RWPE2 (cell line): Measurements from ENCODE around the gene AQP10.
A peak's percentile ranks its signal among the peaks of the same experiment; 100 is the strongest.
"Not testable (repeated sequence)": the region's sequence is repeated elsewhere in the genome, so short reads cannot be mapped to it uniquely, and the experiment has no call there.

Experiments used
- ATAC-seq: fragments of 200-7000 bp; cut with Tn5 transposase; 3 replicates; pipeline ENCODE4 v1.9.1; 2021; ENCODE audit warnings: low read depth
- DNase-seq: peaks from one replicate; pipeline ENCODE4 v3.0.0-alpha.2; 2020; ENCODE audit warnings: low spot score
- H3K27ac ChIP-seq: fragments of 450-650 bp; 2 replicates; pipeline ENCODE4 v1.5.1; 2017; ENCODE audit warnings: mild to moderate bottlenecking; ENCODE audit not compliant: poor library complexity, severe bottlenecking
- H3K27me3 ChIP-seq: fragments of 250-450 bp; sonication (Bioruptor Pico); 2 replicates; pipeline ENCODE4 v1.5.1; 2021; ENCODE audit warnings: mild to moderate bottlenecking, moderate library complexity; ENCODE audit not compliant: insufficient read depth, poor library complexity, severe bottlenecking
- H3K36me3 ChIP-seq: fragments of 250-450 bp; sonication (Bioruptor Pico); 2 replicates; pipeline ENCODE4 v1.5.1; 2020; ENCODE audit warnings: low read depth, mild to moderate bottlenecking, moderate library complexity
- H3K4me1 ChIP-seq: fragments of 250-450 bp; sonication (Bioruptor Pico); 2 replicates; pipeline ENCODE4 v1.5.1; 2021; ENCODE audit warnings: mild to moderate bottlenecking, moderate library complexity; ENCODE audit not compliant: insufficient read depth, poor library complexity, severe bottlenecking
- H3K4me3 ChIP-seq: fragments of 250-450 bp; sonication (Bioruptor Pico); 2 replicates; pipeline ENCODE4 v1.5.1; 2021; ENCODE audit warnings: mild to moderate bottlenecking, moderate library complexity; ENCODE audit not compliant: severe bottlenecking
- H3K9me3 ChIP-seq: fragments of 250-450 bp; sonication (Bioruptor Pico); 2 replicates; pipeline ENCODE4 v1.5.1; 2021; ENCODE audit warnings: mild to moderate bottlenecking, moderate library complexity; ENCODE audit not compliant: severe bottlenecking
- CTCF ChIP-seq: fragments of 450-650 bp; IDR thresholded peaks from one replicate; pipeline ENCODE4 v1.5.1; 2017; ENCODE audit warnings: mild to moderate bottlenecking, moderate library complexity; ENCODE audit not compliant: poor library complexity, severe bottlenecking

AQP10 gene

GRCh38 chr1:154320882-154321608 is at the start of gene AQP10:
Gene AQP10, plus strand, starts transcription at chr1:154321093. Its CDS starts 63 bp downstream, at chr1:154321156.
- Histone ChIP-seq H3K4me1 (peaks cover 6% of the 10 kb centered on the region), H3K36me3 (no peaks in the 10 kb centered on the region), H3K9me3 (peaks cover 4% of the 10 kb centered on the region), H3K27me3 (no peaks in the 10 kb centered on the region), H3K4me3 (no peak within 1 kb of the TSS), H3K27ac (no peak within 1 kb of the TSS)
- DNase-seq (no peak), ATAC-seq (peak; percentile 18; the same call in 2 of the 3 replicates)
- TF ChIP-seq CTCF, result no peak

DNA sequence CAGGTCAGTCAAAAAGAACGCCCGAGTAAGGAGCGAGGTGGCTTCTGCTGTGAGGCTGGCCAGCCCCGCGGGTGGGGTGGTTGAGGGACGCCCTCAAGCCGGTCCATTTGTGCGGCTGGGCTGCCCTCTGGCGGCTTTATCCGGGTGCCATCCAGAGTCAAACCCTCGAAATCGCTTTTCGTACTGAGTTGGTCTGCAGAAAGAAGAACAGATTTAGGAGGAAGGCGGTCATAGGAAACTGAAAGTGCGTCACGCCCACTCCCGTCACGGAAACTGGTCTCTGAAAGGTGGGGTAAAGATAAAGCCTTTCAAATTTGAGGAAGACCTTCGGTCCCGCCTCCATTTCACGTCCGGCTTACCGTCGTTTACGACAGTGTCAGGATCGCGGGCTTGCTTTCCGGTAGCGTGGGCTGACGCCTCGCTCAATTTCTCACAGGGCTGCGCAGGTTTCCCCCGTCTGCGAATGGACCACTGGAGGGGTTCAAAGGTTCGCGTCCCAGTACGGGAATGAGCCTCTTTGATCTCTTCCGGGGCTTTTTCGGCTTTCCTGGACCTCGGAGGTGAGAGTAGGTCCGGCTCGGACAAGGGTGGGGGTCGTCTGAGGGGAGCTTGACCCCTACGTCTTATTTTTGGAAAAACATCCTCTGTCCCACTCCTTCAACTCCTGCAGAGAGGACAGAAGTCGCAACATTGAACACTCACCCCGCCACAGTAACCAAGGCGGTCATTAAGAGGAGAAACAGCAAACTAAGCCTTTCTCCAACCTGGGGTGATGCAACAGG is 48.5 kb upstream of the AQP10 start, which contains the start of gene HAX1:
HAX1 (plus strand) TSS at position 413 of the 782 bp plus-strand sequence; CDS start at position 508, 95 bp downstream.
- DNase-seq (peak; percentile 88), ATAC-seq (peak; percentile 91)
- H3K27ac ChIP-seq, result peak within 1 kb of the TSS; percentile 57
- no peaks in the 10 kb centered on the region for H3K27me3 ChIP-seq
- no peaks in the 10 kb centered on the region for H3K9me3 ChIP-seq
- H3K4me1 ChIP-seq, result peaks cover 4% of the 10 kb centered on the region
- H3K36me3 ChIP-seq, result peaks cover 35% of the 10 kb centered on the region
- TF ChIP-seq CTCF, result peak; percentile 92
- peak within 1 kb of the TSS; percentile 99 for H3K4me3 ChIP-seq

DNA sequence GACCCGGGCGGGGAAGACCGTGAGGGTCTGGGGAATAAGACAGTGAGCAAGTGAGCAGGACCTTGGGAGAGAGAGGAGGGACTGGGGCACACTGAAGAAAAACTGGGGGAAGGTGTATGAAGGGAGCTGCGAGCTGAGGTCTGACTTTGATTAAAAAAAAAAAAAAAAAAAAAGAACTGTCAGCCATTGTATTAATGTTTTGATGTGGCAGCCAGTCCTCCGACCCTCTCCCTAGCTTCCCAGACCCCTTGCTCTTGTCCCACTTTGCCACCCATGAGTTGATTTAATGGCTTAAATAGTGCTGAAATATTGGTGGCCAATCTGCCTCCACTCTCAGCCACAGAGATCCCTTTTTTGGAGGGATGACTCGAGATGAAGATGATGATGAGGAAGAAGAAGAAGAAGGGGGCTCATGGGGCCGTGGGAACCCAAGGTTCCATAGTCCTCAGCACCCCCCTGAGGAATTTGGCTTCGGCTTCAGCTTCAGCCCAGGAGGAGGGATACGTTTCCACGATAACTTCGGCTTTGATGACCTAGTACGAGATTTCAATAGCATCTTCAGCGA is 47.8 kb upstream of the AQP10 start:
- DNase-seq, result no peak
- peak overlapping the region; percentile 57 for H3K27ac ChIP-seq
- peaks cover 35% of the 10 kb centered on the region for H3K36me3 ChIP-seq
- ATAC-seq, result no peak
- H3K4me1 ChIP-seq, result peaks cover 4% of the 10 kb centered on the region
- no peaks in the 10 kb centered on the region for H3K9me3 ChIP-seq
- TF ChIP-seq CTCF, result no peak
- peak overlapping the region; percentile 99 for H3K4me3 ChIP-seq
- no peaks in the 10 kb centered on the region for H3K27me3 ChIP-seq

DNA sequence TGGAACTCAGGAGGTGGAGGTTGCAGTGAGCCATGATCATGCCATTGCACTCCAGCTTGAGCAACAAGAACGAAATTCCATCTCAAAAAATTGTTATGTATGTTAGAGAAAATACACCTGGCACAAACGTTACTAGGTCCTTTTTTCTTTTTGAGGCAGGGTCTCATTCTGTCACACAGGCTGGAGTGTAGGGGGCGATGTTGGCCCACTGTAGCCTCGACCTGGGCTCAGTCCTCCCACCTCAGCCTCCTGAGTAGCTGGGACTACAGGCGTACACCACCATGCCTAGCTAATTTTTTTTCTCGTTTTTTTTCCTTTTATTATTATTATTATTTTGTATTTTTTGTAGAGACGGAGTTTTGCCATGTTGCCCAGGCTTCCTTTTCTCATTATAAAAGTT is 44.1 kb upstream of the AQP10 start:
- DNase-seq (no peak), ATAC-seq (no peak)
- Histone ChIP-seq H3K27me3 (no peaks in the 10 kb centered on the region), H3K36me3 (peaks cover 22% of the 10 kb centered on the region), H3K9me3 (no peaks in the 10 kb centered on the region), H3K27ac (no peak overlapping the region), H3K4me1 (peaks cover 3% of the 10 kb centered on the region), H3K4me3 (no peak overlapping the region)
- no peak for TF ChIP-seq CTCF

- not testable (repeated sequence) for H3K36me3 ChIP-seq, H3K9me3 ChIP-seq, ATAC-seq, H3K27me3 ChIP-seq, H3K4me3 ChIP-seq, H3K27ac ChIP-seq, H3K4me1 ChIP-seq, DNase-seq
These were observed 33.3 kb upstream of the AQP10 start for GRCh38 chr1:154287591-154287990.
